GM12874 (cell line): ENCODE data around the gene GREM1.

Experiments
- TF ChIP-seq, protein P1 (sequence below): IDR thresholded peaks from 2 replicates; pipeline ENCODE4 v1.5.1; 2011; ENCODE audit warnings: low read depth, mild to moderate bottlenecking, control low read depth, low read length, moderate library complexity; ENCODE audit not compliant: insufficient read depth

Gene GREM1

DNA sequence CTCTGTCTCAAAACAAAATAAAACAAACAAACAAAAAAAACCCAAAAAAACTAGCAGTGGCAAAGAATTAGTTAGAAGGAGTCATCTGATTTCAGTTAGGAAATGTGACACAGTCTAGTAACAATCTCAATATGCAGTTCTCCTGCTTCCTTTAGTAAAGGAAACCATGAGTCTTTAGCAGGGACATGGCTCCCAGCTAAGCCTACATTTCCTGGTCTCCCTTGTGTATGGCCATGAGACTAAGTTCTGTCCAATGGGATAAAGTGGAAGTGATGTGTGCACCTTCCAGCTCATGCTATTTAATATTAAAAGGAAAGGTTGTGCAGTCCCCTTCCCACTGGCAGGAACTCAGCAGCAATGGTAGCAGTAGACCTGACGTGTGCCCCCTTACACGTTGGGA, 74.6 kb downstream of the GREM1 start:
- TF ChIP-seq, protein P1, sequence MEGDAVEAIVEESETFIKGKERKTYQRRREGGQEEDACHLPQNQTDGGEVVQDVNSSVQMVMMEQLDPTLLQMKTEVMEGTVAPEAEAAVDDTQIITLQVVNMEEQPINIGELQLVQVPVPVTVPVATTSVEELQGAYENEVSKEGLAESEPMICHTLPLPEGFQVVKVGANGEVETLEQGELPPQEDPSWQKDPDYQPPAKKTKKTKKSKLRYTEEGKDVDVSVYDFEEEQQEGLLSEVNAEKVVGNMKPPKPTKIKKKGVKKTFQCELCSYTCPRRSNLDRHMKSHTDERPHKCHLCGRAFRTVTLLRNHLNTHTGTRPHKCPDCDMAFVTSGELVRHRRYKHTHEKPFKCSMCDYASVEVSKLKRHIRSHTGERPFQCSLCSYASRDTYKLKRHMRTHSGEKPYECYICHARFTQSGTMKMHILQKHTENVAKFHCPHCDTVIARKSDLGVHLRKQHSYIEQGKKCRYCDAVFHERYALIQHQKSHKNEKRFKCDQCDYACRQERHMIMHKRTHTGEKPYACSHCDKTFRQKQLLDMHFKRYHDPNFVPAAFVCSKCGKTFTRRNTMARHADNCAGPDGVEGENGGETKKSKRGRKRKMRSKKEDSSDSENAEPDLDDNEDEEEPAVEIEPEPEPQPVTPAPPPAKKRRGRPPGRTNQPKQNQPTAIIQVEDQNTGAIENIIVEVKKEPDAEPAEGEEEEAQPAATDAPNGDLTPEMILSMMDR = no peak
